ENCODE data around the gene CSTPP1.
A peak's percentile ranks its signal among the peaks of the same experiment; 100 is the strongest.

Gene CSTPP1

GRCh38 chr11:46936138-46937110 lies at the start of gene CSTPP1:
Gene CSTPP1 (plus strand): TSS chr11:46936761. CDS start chr11:46936806, 45 bp downstream.
- peak; percentile 93 for DNase-seq

- no peak for DNase-seq
Measured at GRCh38 chr11:46888636-46889035, 47.9 kb upstream of the CSTPP1 start.

GRCh38 chr11:46889251-46889650 lies 47.3 kb upstream of the CSTPP1 start:
- DNase-seq, result no peak

GRCh38 chr11:46889689-46890475 lies 46.7 kb upstream of the CSTPP1 start:
- peak; percentile 74 for DNase-seq

GRCh38 chr11:46890665-46891064 lies 45.9 kb upstream of the CSTPP1 start:
- DNase-seq, result no peak

GRCh38 chr11:46892109-46892508 lies 44.5 kb upstream of the CSTPP1 start:
- no peak for DNase-seq

GRCh38 chr11:46892838-46893237 lies 43.7 kb upstream of the CSTPP1 start:
- no peak for DNase-seq

GRCh38 chr11:46894506-46894905 lies 42.1 kb upstream of the CSTPP1 start:
- DNase-seq, result no peak

- no peak for DNase-seq
Measured at GRCh38 chr11:46894961-46895360, 41.6 kb upstream of the CSTPP1 start.

- DNase-seq, result no peak
Measured at GRCh38 chr11:46895821-46896220, 40.7 kb upstream of the CSTPP1 start.

GRCh38 chr11:46896719-46897406 lies 39.7 kb upstream of the CSTPP1 start:
- DNase-seq, result peak; percentile 37

GRCh38 chr11:46898396-46899095 lies 38.0 kb upstream of the CSTPP1 start:
- no peak for DNase-seq

- no peak for DNase-seq
Measured at GRCh38 chr11:46899501-46900025, 37.0 kb upstream of the CSTPP1 start.

GRCh38 chr11:46900091-46900746 lies 36.3 kb upstream of the CSTPP1 start:
- DNase-seq, result no peak

- no peak for DNase-seq
Measured at GRCh38 chr11:46901156-46901555, 35.4 kb upstream of the CSTPP1 start.

GRCh38 chr11:46902694-46903093 lies 33.9 kb upstream of the CSTPP1 start:
- no peak for DNase-seq

- DNase-seq, result no peak
Measured at GRCh38 chr11:46903846-46904245, 32.7 kb upstream of the CSTPP1 start.

- DNase-seq, result no peak
Measured at GRCh38 chr11:46905806-46906205, 30.8 kb upstream of the CSTPP1 start.

GRCh38 chr11:46906609-46907041 lies 29.9 kb upstream of the CSTPP1 start:
- DNase-seq, result no peak

- no peak for DNase-seq
Measured at GRCh38 chr11:46907606-46908005, 29.0 kb upstream of the CSTPP1 start.

GRCh38 chr11:46912526-46913150 lies 23.9 kb upstream of the CSTPP1 start:
- DNase-seq, result peak; percentile 29
